Stimulated activated naive CD4-positive, alpha-beta T cell treated with Interleukin-2 at 50 U/mL for 16 hours (primary cell): ENCODE measurements around the gene EXOC3.
"Not testable (repeated sequence)": the region's sequence is repeated elsewhere in the genome, so short reads cannot be mapped to it uniquely, and the experiment has no call there.

ENCODE experiments used
- DNase-seq: peaks from one replicate; lab custom pipeline; 2025; lab: John Stamatoyannopoulos, UW

Gene EXOC3

GRCh38 chr5:407051-407450 is 35.9 kb upstream of the EXOC3 start:
- DNase-seq: no peak

DNA sequence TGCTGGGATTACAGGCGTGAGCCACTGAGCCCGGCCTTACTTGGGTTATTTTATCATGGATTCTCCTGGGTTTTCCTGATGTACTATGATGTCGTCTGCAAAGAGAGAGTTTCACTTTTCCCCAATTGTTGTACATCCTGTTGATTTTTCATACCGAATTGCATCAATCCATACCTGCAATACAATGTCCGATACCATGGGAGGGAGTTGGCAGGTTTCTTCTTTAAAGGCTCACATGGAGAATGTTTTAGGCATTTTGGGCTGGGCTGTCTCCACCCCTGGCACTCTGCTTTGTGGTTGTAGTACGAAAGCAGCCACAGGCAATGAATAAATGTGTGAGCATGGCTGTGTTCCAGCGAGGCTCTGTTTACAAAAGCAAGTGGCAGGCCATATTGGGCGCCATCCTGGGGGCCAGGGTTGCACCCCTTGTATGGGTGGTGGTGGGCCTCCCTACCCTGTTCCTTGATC is 35.1 kb upstream of the EXOC3 start:
- DNase-seq: no peak

DNA sequence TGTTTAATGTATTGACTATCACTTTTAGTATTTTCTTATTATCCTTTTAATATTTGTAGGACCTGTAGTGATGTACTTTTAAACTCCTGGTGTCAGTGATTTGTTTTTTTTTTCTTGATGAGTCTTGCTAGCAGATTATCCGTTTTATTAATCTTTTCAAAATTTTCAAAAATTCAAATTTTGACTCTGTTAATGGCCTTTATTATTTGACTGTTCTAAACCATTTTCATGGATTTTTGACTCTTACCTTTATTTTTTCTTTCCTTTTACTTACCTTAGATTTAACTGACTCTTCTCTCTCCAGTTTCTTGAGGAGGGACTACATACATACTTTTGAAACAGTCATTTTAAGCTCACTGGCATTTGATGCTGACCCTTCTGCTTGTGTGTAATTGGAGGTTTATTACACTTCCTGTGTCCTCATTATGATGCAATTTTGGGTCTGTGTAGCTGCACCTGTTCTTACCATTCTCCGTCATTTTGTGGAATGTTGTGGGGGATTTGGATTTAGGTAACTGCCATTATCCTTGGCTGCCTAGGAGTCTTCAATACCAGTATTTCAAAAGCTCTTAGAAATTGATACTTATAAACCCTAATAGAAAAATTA is 32.0 kb upstream of the EXOC3 start:
- DNase-seq: no peak

GRCh38 chr5:411728-412127 is 31.2 kb upstream of the EXOC3 start:
- peak; percentile 42 for DNase-seq

DNA sequence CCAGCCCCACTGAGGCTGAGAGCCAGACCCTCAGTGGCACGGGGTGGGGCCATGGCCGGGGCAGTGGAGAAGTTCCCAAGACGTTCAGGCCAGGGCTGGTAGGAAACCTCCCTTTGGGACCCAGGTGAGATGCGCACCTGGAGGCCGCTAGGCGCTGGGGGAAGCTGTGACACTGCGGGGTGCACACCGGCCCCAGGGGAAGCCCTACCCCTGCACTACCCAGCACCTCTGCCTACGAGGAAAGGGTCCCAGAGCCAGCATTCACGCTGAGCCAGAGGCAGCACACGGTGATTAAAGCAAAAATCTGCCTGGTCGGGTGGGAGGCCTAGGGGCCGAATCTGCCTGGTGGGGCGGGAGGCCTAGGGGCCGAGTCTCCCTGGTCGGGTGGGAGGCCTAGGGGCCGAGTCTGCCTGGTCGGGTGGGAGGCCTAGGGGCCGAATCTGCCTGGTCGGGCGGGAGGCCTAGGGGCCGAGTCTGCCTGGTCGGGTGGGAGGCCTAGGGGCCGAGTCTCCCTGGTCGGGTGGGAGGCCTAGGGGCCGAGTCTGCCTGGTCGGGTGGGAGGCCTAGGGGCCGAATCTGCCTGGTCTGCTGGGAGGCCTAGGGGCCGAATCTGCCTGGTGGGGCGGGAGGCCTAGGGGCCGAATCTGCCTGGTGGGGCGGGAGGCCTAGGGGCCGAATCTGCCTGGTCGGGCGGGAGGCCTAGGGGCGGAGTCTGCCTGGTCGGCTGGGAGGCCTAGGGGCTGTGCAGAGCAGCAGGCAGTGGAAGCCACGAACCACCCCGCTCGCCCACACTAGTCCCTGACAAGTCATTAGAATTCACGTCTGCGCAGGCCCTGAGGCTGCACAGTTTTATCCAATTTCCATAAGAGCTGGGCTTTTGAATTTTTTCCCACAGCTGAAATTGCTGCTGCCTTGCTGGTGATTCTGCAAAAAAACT is 27.7 kb upstream of the EXOC3 start:
- not testable (repeated sequence) for DNase-seq

- DNase-seq: no peak
Measured at GRCh38 chr5:415928-416635, 26.9 kb upstream of the EXOC3 start.

- DNase-seq: no peak
Measured at GRCh38 chr5:416636-416960, 26.4 kb upstream of the EXOC3 start.

DNA sequence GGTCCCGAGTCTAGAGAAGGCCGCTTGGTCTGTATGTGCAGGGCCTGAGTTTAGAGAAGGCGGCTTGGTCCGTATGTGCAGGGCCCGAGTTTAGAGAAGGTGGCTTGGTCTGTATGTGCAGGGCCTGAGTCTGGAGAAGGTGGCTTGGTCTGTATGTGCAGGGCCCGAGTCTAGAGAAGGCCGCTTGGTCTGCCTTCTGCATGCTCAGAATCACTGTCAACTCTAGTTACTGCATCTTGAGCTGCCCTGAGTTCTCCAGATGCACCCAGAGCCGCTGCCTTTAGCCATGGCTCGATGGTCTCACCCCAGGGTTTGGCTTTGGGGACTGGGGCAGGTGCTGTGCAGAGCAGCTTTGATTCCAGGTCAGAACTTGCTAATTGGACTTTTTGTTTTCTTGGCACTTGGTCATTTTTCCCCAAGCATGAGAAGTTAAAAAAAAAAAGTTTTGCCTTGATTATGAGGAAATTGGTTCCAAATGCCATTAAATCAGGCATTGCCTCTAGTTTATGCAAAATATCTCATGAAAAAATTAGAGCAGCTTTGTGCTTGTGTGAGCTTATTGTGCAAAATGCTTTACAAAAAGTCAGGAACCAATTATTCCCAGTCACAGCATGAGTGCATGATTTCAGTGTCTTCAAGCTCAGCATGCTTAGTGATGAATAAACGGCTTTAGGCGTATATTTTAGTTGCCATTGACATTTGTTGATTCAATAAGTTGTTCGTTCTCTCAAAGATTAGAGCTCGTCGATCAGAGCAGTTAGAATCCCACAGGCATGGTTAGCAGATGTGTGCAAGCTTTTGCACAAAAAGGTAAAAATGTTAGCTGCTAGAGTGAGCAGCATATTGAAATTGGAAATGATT is 25.4 kb upstream of the EXOC3 start:
- no peak for DNase-seq

- no peak for DNase-seq
Measured at GRCh38 chr5:418162-419121, 24.5 kb upstream of the EXOC3 start.

- DNase-seq: no peak
Measured at GRCh38 chr5:419970-420369, 23.0 kb upstream of the EXOC3 start.

DNA sequence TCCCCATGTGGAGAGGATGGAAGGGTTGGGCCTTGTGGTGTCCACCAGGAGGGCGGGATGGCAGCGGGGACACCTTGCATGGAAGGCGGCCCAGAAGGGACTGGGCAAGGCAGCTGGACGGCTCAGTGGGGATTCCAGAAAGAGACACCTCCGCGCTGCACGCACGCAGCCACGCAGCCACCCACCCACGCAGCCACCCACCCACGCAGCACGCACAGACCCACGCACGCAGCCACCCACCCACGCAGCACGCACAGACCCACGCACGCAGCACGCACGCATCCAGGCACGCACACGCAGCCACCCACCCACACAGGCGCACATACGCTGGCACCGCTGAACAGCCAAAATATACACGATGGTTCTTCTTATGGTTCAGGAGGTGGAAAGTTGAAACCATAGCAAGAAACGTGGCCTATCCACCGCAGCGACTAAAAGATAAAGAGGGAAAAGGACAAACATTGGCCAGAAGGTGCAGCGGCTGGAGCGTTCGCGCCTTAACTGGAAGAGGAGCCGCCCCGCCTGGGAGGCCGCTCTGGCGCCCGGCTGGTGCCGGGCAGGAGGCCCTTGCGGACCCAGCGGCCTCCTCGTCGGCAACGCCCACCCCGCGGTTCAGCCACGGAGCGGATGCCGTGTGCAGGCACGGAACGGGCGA is 22.2 kb upstream of the EXOC3 start:
- no peak for DNase-seq

DNA sequence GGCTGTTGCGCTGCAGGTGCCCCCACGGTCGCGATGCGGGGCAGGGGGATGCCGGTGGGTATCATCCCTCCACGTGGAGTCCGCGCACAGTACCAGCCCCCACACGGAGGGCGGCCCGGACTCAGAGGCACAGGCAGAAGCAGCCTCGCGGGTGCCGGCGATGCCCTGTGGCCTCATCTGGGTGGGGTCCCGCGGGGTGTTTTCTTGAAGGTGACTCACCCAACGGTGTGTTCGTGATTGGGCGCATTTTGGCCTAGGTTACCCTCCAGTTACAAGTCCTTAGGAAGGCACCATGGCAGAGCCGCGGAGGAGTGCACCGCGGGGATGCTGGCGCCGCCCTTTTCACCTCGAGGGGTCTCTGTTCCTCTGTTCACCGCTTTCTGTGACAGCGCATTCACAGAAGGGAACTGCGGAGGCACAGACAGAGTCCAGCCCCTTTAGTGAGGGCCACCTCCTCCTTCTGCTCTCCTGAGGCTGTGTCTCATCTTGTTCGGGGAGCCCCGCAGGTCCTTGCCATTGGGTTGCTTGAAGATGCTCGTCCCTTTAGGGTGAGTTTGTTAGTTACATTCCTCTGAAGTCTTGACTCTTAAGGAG is 21.6 kb upstream of the EXOC3 start:
- DNase-seq: no peak

DNA sequence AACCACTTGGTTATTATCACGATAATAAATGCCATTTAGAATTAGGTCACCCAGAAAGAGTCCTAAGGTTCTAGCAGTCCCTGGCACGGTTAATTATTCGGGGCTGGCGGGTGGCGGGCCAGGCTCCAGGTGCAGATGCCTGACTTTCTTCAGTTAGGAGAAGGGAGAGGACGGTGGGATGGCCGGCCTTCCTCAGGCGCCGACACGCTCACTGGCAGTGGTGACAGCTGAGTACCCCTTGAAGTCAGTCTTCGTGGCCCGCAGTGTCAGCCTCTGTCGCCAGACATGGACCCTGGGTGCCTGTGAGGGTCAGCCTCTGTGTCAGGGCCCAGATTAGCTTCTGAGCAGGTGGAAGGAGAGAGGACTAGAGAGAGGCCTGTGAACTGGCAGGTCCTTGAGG is 21.1 kb upstream of the EXOC3 start:
- DNase-seq: no peak

GRCh38 chr5:422323-423232 is 20.4 kb upstream of the EXOC3 start:
- DNase-seq: no peak

DNA sequence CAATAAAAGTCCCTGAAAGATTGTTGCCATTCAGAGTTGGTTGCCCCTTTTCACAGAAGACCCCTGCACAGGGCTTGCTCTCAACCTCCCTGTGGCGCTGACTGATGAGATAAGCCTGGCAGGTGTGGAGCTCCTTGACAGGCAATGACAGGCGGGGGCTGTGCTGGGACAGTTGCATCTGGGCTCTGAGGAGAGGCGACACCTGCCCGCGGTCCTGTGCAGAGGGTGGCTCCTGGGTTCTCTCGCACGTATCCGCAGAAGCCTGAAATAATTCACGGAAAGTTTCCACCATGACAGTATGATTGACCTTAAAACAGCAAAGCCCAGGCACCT is 19.8 kb upstream of the EXOC3 start:
- DNase-seq: no peak

DNA sequence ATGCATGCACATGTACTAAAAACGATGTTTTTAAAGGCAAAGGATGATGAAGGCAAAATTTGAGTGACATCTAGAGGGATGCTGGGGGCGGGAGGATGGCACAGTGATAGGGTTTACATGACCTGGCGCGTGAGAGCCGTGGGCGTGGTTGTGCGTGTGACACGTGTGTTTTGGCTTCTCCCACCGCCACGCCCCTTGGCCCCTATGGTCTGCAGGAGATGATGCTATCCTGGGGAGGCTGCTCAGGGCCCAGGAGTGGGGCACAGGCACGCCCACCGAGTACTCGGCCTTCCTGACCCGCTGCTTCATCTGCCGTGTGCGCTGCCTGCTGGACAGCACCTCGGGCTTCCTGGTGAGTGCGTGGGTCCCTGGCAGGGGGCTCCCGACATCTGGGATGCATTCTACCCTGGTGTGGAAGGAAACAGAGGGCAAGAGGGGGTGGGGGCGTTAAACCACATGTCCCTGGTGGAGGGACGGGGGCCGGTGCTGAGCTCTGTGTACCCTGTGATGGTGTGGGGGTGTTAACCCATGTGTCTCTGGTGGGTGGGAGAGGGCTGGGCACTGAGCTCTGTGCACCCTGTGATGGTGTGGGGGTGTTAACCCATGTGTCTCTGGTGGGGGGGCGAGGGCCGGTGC is 19.2 kb upstream of the EXOC3 start:
- no peak for DNase-seq

- no peak for DNase-seq
Measured at GRCh38 chr5:424301-425110, 18.5 kb upstream of the EXOC3 start.

DNA sequence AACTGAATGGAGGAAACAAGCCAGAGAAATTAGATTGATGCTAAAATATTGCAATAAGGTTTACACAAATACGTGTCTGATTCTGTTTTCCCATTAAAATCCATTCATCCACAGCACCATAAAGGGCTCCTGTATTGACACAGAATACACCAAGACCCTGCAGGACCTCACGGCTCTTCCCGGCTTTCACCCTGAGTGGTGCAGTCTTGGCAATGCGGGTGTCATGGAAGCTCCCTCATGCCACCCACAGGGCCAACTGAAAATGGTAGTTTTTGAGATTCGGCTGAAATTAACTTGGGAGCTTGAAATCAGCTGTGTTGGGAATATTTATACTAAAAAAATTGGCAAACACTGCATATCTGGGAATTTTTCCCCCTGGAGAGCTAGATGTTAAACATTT is 17.3 kb upstream of the EXOC3 start:
- DNase-seq: no peak
